ENCODE measurements around the gene PLSCR5.

Gene PLSCR5, protein sequence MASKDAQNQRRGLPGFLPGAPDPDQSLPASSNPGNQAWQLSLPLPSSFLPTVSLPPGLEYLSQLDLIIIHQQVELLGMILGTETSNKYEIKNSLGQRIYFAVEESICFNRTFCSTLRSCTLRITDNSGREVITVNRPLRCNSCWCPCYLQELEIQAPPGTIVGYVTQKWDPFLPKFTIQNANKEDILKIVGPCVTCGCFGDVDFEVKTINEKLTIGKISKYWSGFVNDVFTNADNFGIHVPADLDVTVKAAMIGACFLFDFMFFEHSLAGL

DNA sequence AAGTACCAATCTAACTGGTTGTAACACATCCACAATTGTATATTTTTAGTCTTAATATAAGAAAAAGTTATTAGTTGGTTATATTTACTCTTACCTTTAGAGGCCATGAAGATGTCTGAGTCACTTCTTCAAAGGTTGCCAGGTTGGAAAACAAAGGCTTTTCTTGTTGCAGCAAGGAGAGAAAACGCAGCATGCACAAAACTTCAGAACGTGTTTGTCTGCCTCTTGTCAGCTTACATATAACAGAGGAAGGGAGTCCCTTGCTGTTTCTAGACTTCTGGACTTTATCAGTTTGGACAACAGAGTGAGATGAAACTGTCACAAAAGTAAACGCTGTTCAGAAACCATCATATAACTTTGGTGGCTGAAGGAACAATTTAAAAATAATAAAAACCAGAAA, at the start of gene PLSCR5:
Gene PLSCR5, minus strand, starts transcription at position 241 of the 400 bp plus-strand sequence. Its CDS starts 134 bp downstream, at position 107.
- DNase-seq (ENCODE audit: low read depth): no peak

- DNase-seq (ENCODE audit: low read depth): no peak
Measured at GRCh38 chr3:146653978-146654377, 48.8 kb upstream of the PLSCR5 start.

GRCh38 chr3:146650691-146651442, 45.7 kb upstream of the PLSCR5 start:
- DNase-seq (ENCODE audit: low read depth): no peak

- DNase-seq (ENCODE audit: low read depth): no peak
Measured at GRCh38 chr3:146646261-146646660, 41.1 kb upstream of the PLSCR5 start.

DNA sequence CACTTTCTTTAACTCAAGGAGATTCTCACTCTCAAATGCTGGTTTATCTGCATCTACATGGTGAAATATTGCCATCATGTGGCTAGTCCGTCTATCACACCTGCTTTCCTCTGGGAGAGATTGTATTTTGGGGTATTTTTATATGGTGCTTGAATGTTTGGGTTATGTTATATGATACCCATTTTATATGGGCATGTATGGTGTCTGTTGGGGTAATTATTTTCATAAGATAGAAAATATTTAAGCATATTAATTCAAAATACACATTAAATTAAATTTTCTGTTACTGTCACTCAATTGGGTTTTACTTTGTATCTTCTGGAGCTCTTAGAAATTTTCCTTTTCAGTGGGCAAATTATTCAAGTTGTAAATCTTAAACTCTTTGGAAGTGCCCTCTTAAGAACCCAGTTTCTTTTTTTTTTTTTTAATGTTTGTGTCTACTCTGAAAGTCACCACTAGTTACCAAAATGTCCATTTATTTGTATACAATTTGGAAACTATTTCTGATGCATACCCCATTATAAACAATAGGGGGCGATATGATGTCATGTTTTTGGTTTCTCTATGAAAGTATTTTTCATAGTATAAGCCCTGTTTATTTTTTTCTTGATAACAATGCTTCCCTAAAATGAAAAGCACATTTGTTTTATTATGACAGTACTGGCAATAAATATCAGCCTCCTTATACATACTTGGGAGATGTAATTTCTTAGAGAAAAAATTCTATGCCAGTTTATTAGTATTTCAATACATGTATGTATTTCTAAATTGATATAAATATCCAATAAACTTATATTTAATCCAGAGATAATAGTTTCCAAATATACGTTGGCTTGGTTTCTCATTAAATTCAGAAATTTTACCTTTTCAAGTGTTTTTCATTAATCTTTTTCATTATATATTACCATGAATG, 36.1 kb upstream of the PLSCR5 start:
- DNase-seq (ENCODE audit: low read depth): peak; percentile 36

DNA sequence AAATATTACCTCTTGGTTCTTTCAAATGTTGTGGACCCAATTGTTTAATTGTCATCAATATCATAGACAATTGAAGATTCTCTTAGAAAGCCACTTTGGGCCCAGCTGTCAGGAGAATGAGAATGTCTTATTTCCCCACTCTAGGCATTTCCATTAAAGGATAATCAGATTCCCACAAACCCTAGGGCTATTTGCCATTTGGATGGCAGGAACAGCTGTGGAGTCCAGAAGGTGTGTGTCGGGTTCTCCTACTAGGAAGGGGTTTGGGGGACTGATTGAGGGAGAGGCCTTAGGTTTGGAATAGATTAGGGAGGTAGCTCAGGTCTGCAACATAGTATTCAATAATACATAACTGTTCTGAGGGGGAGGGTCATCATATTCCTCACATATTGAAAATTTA, 35.2 kb upstream of the PLSCR5 start:
- no peak for DNase-seq (ENCODE audit: low read depth)

- no peak for DNase-seq (ENCODE audit: low read depth)
Measured at GRCh38 chr3:146638718-146639117, 33.6 kb upstream of the PLSCR5 start.

- DNase-seq (ENCODE audit: low read depth): no peak
Measured at GRCh38 chr3:146637871-146638270, 32.7 kb upstream of the PLSCR5 start.

- DNase-seq (ENCODE audit: low read depth): no peak
Measured at GRCh38 chr3:146636881-146637280, 31.7 kb upstream of the PLSCR5 start.

- DNase-seq (ENCODE audit: low read depth): no peak
Measured at GRCh38 chr3:146634346-146634745, 29.2 kb upstream of the PLSCR5 start.

DNA sequence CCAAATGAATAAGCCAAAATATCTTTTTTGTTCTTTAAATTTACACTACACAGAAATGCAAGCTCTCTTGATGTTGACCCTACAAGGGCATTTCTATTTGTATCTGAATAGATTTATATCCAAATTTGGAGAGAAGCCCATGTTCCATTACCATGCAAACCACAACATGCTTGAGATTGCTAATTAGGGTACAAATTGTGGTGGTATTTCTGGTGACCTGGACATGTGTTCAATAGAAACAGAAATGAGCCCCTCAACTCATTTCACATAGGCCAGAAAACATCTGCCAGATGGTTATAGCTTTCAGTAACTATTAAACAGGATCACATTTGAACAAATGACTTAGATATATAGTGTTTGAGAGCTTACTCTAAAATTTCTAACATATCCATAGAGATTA, 23.5 kb upstream of the PLSCR5 start:
- DNase-seq (ENCODE audit: low read depth): no peak

DNA sequence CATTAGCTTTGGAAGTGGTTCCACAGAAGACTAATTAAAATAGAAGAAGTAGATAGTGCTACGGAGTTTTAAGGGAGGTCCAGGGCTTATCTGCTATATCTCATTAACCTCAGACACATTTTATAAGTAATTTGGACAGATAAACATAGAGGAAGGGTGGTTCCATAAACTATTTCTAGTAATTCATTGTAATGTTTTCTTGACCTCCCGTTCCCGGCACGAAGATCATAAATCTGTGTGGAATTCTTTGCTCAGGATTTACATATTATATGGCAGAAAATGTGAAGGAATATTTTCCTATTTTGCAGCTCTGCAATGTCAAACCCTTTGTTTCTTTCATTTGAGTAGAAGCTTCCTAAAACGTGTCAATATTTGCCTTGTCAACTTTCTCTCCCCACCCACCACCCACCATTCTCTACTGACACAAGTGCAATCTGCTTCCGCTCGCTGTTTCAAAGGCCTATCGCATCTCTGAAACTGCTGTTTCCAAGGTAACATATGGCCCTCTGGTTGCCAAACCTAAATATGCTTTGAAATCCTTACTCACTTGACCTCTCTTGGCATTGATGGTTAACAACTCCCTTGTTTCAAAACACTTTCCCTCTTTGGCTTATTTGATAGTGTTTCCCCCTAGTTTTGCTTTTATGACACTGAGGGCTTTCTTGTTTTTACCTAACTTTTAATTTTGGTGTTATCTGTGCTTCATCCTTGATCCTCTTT, 21.4 kb upstream of the PLSCR5 start:
- peak; percentile 18 for DNase-seq (ENCODE audit: low read depth)

DNA sequence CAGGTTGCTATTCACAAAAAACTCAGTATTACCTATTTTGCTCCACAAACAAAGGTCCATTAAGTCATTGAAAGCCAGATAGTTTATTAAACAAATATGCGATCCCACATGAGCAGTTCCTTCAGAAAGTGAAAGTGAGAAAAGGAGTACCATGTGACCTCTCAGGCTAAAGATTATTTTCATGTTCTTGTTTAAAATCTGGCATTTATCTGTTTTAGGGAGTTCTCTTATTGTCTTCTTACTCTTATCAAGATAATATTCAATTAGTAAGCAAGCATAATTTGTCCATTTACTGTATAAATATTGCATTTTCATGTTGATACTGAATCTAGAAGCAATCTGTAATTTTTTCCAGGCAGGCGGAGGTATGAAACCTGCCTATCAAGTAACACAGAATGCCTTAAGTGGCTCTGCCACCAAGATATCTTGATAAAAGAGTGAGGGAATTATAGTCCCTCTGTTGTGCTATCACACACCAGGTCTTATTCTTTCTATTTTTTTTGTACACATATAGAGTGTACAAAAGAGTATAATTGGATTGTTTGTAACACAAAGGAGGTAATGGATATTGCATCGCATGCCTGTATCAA, 20.1 kb upstream of the PLSCR5 start:
- DNase-seq (ENCODE audit: low read depth): peak; percentile 16

GRCh38 chr3:146621723-146622122, 16.6 kb upstream of the PLSCR5 start:
- DNase-seq (ENCODE audit: low read depth): no peak

DNA sequence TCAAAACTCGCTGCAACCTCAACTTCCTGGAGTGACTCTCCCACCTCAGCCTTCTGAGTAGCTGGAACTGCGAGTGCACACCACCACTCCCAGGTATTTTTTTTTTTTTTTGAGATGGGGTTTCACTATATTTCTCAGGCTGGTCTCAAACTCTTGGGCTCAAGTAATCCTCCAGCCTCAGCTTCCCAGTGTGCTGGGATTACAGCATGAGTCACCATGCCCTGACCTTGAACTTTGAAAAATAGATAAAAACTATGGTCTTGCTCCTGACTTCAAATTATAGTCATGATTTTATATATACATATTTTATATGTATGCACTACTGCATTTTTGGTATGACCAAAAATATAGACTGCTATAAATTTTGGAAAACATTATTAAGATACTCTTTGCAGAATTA, 6.9 kb upstream of the PLSCR5 start:
- DNase-seq (ENCODE audit: low read depth): no peak

DNA sequence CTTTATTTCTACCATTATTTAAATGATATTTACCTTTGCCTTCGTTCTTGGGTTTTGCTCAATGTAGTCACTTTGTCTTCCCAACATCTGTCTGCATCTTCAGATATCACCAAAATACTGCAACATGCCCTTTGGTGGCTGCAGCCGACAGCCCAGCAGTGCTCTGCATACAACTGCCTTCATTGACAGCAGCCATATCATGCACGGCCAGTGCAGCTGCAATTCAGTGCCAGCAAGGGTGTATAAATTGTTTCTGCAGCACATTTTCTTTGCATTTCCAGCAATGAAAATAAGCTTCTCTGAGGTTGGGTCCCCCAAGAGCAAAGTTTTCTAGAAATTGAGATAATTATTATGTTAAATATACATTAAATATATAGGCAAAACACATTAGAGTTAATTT, 6.0 kb upstream of the PLSCR5 start:
- no peak for DNase-seq (ENCODE audit: low read depth)

GRCh38 chr3:146598535-146598934, 6.6 kb downstream of the PLSCR5 start:
- no peak for DNase-seq (ENCODE audit: low read depth)

DNA sequence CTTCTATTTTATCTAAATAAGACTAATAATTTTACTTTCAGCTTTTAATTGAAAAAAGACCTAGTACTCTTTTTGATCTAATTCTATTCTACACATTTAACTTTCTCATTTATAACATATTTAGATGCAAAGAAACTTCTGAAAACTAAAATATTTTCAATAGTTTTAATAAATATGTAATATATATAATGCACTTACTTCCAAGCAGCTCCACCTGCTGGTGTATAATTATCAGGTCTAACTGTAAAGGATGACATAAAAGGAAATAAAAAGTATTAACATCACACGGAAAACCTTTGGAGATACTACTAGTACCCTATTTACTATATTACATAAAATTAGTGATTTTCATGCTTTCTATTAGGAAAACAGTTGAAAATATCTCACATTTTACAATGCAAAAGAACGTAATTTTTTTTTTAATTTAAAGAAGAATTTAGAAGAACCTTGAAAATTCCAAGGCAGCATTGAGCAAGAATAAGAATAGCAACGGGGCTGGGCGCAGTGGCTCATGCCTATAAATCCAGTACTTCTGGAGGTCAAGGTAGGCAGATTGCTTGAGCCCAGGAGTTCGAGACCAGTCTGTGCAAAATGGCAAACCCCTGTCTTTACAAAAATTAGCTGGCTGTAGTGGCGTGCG, 10.2 kb downstream of the PLSCR5 start:
- DNase-seq (ENCODE audit: low read depth): peak; percentile 18

DNA sequence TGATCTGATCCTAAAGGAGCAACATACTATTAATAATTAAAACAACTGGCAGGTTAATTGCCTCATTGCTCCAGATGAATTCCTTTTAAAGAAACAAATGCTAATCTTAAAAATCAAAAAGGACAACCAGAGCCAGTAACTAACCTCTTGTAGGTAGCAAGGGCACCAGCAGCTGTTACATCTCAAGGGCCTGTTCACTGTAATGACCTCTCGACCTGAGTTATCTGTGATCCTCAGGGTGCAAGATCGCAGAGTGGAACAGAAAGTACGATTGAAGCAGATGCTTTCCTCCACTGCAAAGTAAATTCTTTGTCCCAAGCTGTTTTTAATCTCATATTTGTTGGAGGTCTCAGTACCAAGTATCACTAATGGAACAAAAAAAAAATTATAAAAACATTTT, 11.4 kb downstream of the PLSCR5 start:
- DNase-seq (ENCODE audit: low read depth): no peak

DNA sequence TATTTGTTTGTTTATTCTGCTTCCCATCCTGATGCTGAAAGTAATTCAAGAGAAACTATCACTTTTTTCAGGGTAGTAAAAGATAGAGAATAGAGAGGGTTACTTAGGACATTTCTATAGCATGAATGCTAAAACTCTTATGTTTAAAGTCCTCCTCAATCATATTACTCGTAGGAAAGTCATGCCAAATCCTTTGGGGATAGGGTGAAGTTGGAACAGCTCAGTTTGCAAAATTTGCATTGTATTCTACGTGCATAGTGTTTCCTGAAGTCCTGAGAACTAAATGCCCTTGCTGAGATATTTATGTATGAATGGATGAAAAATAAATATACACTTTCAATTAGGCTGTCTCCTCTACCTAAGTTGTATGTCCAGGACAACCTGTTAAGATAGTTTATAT, 14.6 kb downstream of the PLSCR5 start:
- DNase-seq (ENCODE audit: low read depth): no peak

DNA sequence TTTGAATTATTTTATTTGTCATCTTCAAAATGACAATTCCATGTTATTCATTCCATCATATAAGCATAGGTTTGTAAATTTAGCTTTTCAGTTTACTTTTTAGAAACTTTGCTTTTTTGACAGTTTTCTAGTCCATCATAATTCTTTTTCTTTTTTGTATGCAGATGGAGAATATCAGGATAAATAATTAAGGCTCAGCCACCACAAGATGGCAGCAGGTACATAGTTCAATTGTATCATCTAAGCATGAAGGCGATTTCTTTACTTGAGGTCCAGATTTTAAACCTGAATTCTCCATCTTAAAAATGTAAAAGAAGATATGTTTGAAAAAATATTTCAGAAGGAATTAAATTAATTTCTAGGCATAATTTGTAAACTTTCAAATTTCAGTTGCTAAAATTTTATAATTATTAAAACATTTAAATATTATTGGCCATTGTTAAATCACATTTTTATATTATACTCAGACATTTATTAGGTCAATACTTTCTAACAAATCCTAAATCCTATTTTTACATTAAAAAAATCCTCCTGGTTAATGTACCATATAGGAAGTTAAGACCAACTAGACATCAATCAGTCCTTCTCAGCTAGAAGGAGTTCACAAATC, 15.1 kb downstream of the PLSCR5 start:
- peak; percentile 52 for DNase-seq (ENCODE audit: low read depth)

All from amniotic epithelial cell (primary cell).